IMR-90 (cell line): ENCODE results near the gene SCYGR2.

Source experiments
- BHLHE40 ChIP-seq: fragments of 150-350 bp; IDR thresholded peaks from 2 replicates; pipeline ENCODE4 v1.6.1; 2016; ENCODE audit warnings: mild to moderate bottlenecking, low read depth, low read length
- CEBPB ChIP-seq: IDR thresholded peaks from 2 replicates; pipeline ENCODE4 v1.6.1; 2012; ENCODE audit warnings: low read depth, low read length, improper control_type of control experiment
- FOS ChIP-seq: fragments of 150-350 bp; IDR thresholded peaks from 2 replicates; pipeline ENCODE4 v1.6.1; 2016; ENCODE audit warnings: low read depth, low read length
- MAFK ChIP-seq: IDR thresholded peaks from 2 replicates; pipeline ENCODE4 v1.6.1; 2012; ENCODE audit warnings: low read depth, low read length, improper control_type of control experiment
- MAZ ChIP-seq: IDR thresholded peaks from 2 replicates; pipeline ENCODE4 v1.6.1; 2012; ENCODE audit warnings: low read depth, mild to moderate bottlenecking, low read length, improper control_type of control experiment, moderate library complexity, borderline replicate concordance
- NFE2L2 ChIP-seq: fragments of 150-350 bp; IDR thresholded peaks from 2 replicates; pipeline ENCODE4 v1.6.1; 2016; ENCODE audit warnings: low read depth, mild to moderate bottlenecking, low read length
- POLR2A ChIP-seq: IDR thresholded peaks from 2 replicates; pipeline ENCODE4 v1.6.1; 2012; ENCODE audit warnings: mild to moderate bottlenecking, low read depth, low read length
- RAD21 ChIP-seq: IDR thresholded peaks from 2 replicates; pipeline ENCODE4 v1.6.1; 2012; ENCODE audit warnings: low read length, improper control_type of control experiment
- RCOR1 ChIP-seq: IDR thresholded peaks from 2 replicates; pipeline ENCODE4 v1.6.1; 2012; ENCODE audit warnings: mild to moderate bottlenecking, low read length, improper control_type of control experiment; ENCODE audit not compliant: insufficient replicate concordance
- RFX5 ChIP-seq: IDR thresholded peaks from 2 replicates; pipeline ENCODE4 v1.8.0; 2012; ENCODE audit warnings: low read depth, mild to moderate bottlenecking, low read length, moderate library complexity
- SMC3 ChIP-seq: fragments of 150-350 bp; IDR thresholded peaks from 2 replicates; pipeline ENCODE4 v1.6.1; 2016; ENCODE audit warnings: low read depth, mild to moderate bottlenecking, antibody characterized with exemption, low read length, moderate library complexity
- TF ChIP-seq, protein P1 (sequence below): conservative IDR thresholded peaks from 2 replicates; pipeline ENCODE4 v1.5.1; 2012; ENCODE audit warnings: mild to moderate bottlenecking, low read depth, low read length, improper control_type of control experiment
- TF ChIP-seq, protein P2 (sequence below): fragments of 150-350 bp; IDR thresholded peaks from 2 replicates; pipeline ENCODE4 v1.6.1; 2017; ENCODE audit warnings: mild to moderate bottlenecking, antibody characterized with exemption, low read length, low read depth
- TF ChIP-seq, protein P3 (sequence below): fragments of 150-350 bp; IDR thresholded peaks from 2 replicates; pipeline ENCODE4 v1.6.1; 2016; ENCODE audit warnings: low read depth, mild to moderate bottlenecking, low read length, moderate library complexity, borderline replicate concordance

DNA sequence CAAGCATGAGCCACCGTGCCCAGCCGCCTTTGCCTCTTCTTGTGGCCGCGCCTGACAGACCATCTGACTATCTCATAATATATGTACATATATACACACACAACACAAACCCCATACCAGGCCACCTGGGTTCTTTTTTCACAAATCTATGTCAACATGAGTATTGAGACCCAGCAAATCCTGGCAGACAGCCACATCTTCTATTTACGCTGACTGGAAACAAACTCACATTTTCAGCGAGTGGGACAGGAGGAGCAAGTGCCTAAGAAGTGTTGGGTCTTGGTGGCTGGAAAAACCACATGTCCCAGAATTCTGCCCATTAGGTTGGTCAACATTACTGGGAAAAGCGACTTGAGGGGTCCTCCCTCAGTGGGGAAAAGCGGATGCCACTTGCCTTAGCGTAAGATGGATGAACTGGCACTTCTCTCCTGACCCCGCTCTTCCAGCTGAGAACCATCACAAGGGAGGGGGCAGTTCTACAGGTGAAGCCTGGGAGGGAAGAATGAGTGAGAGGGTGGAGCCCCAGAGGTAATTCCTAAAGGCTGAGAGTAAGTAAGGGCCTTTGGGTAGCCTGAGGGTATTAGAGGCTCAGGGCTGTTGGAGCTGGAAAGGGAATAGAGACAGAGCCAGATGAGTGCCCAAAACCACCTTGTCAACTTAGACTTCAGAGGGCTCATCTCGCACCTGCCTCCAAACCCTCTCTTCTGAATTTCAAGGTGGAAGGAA, 14.0 kb downstream of the SCYGR2 start:
- TF ChIP-seq, protein P1, sequence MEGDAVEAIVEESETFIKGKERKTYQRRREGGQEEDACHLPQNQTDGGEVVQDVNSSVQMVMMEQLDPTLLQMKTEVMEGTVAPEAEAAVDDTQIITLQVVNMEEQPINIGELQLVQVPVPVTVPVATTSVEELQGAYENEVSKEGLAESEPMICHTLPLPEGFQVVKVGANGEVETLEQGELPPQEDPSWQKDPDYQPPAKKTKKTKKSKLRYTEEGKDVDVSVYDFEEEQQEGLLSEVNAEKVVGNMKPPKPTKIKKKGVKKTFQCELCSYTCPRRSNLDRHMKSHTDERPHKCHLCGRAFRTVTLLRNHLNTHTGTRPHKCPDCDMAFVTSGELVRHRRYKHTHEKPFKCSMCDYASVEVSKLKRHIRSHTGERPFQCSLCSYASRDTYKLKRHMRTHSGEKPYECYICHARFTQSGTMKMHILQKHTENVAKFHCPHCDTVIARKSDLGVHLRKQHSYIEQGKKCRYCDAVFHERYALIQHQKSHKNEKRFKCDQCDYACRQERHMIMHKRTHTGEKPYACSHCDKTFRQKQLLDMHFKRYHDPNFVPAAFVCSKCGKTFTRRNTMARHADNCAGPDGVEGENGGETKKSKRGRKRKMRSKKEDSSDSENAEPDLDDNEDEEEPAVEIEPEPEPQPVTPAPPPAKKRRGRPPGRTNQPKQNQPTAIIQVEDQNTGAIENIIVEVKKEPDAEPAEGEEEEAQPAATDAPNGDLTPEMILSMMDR = no peak
- TF ChIP-seq MAFK (no peak), CEBPB (no peak), RCOR1 (no peak), POLR2A (no peak), SMC3 (no peak), BHLHE40 (no peak), RFX5 (no peak), RAD21 (no peak), FOS (no peak), MAZ (no peak), NFE2L2 (no peak)
- TF ChIP-seq, protein P2, sequence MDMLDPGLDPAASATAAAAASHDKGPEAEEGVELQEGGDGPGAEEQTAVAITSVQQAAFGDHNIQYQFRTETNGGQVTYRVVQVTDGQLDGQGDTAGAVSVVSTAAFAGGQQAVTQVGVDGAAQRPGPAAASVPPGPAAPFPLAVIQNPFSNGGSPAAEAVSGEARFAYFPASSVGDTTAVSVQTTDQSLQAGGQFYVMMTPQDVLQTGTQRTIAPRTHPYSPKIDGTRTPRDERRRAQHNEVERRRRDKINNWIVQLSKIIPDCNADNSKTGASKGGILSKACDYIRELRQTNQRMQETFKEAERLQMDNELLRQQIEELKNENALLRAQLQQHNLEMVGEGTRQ = no peak
- TF ChIP-seq, protein P3, sequence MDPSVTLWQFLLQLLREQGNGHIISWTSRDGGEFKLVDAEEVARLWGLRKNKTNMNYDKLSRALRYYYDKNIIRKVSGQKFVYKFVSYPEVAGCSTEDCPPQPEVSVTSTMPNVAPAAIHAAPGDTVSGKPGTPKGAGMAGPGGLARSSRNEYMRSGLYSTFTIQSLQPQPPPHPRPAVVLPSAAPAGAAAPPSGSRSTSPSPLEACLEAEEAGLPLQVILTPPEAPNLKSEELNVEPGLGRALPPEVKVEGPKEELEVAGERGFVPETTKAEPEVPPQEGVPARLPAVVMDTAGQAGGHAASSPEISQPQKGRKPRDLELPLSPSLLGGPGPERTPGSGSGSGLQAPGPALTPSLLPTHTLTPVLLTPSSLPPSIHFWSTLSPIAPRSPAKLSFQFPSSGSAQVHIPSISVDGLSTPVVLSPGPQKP = no peak
